Measurements from ENCODE around the gene INTS6. TPM values are rescaled to one million over a fixed set of nuclear protein-coding genes. Genes with fewer than 3 reads are reported as not detected.
A peak's percentile ranks its signal among the peaks of the same experiment; 100 is the strongest.

The INTS6 gene
- total RNA-seq, 8 experiments from 2014 or later = 25.1 to 76.7 (median 34.2) TPM

DNA sequence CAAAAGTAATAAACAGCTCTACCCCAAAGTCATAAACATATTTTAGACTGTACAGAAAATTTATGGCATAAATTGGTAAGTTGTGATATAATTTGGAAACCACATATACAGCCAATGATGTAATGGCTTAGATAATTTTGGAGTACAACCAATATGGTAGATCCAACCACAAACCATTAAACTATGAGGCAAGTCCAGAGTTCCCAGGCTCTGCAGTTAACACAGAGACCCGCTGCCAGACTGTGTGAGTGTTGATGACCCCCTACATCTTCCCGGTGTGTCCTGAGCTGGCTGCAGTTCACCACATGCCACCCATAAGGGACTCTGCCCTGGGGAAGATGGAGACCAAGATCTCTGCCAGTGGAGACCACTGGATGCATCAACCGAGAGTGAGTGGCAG, 123.2 kb downstream of the INTS6 start:
- 34 to 100% (median 65%) methylated on average over 1 to 2 of the region's 3 CpGs; no CpG with 5 or more reads in 6 of the 10 experiments for WGBS, 10 experiments
- ATAC-seq (replicated peaks in 6 of 8) = no peak
- Histone ChIP-seq H3K4me3 (no peak overlapping the region), H3K4me1 (replicated peaks in 1 of 2) (no peaks in the 10 kb centered on the region), H3K27ac (no peak overlapping the region)
- in situ Hi-C loops (cut with MboI; ENCODE audit: low pct_unique_long_range_greater_than_20kb in 2 of 9, low sequenced_read_pairs in 9 of 9, unreplicated experiment in 9 of 9) = no loop called here

DNA sequence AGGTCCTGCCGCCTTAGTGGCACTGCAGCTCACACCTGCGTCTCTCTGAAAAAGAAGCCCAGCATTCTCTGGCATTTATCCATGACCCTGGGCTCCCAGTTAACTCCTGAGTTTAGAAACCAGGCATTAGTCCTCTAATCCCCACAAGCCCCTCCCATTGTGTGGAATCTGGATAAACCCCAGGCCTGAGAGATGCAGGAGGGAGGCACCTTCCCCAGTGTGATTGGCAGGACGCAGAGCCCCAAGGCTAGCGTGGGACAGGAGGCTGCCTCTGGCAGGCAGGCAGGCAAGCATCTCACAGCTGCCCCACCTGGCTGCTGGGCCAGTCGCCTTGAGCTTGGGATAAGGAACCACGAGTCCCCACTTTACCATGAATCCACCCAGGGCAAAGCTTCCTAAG, 124.3 kb downstream of the INTS6 start:
- ATAC-seq (replicated peaks in 6 of 8) = peak in 1 of 8 experiments; percentile 31
- in situ Hi-C loops (cut with MboI; ENCODE audit: low pct_unique_long_range_greater_than_20kb in 2 of 9, low sequenced_read_pairs in 9 of 9, unreplicated experiment in 9 of 9) = no loop called here
- H3K4me3 ChIP-seq = no peak overlapping the region
- no peaks in the 10 kb centered on the region for H3K4me1 ChIP-seq (replicated peaks in 1 of 2)
- no peak overlapping the region for H3K27ac ChIP-seq
- 56 to 94% (median 69%) methylated on average over 3 to 5 of the region's 6 CpGs; no CpG with 5 or more reads in 5 of the 10 experiments for WGBS, 10 experiments

DNA sequence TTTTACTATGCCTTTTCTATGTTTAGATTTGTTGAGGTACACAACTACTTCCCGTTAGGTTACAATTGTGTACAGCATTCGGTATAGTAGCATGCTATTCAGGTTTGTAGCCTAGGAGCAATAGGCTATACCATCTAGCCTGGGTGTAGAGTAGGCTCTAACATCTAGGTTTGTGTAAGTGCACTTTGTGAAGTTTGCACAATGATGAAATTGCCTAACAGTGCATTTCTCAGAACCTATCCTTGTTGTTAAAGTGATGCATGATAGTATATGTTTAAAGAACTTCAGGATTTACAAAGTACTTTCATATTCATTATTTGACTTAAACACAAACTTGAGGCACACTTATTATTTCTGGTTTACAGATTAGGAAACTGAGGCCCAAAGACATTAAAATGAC, 124.9 kb downstream of the INTS6 start:
- ATAC-seq (replicated peaks in 6 of 8) = no peak
- in situ Hi-C loops (cut with MboI; ENCODE audit: low pct_unique_long_range_greater_than_20kb in 2 of 9, low sequenced_read_pairs in 9 of 9, unreplicated experiment in 9 of 9) = no loop called here
- Histone ChIP-seq H3K27ac (no peak overlapping the region), H3K4me3 (no peak overlapping the region), H3K4me1 (replicated peaks in 1 of 2) (no peaks in the 10 kb centered on the region)
- WGBS, 10 experiments = 76 to 100% (median 92%) methylated on average over 1 to 2 of the region's 2 CpGs; no CpG with 5 or more reads in 4 of the 10 experiments

DNA sequence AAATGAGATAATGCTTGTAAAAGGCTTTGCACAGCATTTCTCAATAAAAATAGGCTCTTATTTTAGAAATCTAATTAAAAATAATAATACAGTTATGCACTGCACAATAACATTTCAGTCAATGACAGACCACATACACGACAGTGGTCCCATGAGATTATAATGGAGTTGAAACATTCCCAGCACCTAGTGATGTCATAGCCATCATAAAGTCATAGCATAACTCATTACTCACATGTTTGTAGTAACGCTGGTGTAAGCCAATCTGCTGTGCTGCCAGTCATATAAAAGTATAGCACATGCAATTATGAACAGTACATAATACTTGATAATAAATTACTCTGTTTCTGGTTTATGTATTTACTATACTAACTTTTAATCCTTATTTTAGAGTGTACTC, 126.1 kb downstream of the INTS6 start:
- Histone ChIP-seq H3K4me1 (replicated peaks in 1 of 2) (no peaks in the 10 kb centered on the region), H3K4me3 (no peak overlapping the region), H3K27ac (no peak overlapping the region)
- in situ Hi-C loops (cut with MboI; ENCODE audit: low pct_unique_long_range_greater_than_20kb in 2 of 9, low sequenced_read_pairs in 9 of 9, unreplicated experiment in 9 of 9) = no loop called here
- 34 to 100% (median 80%) methylated on average over 1 to 2 of the region's 2 CpGs; no CpG with 5 or more reads in 2 of the 10 experiments for WGBS, 10 experiments
- peak in 3 of 8 experiments; percentile 53 to 83 (median 82) for ATAC-seq (replicated peaks in 6 of 8)

DNA sequence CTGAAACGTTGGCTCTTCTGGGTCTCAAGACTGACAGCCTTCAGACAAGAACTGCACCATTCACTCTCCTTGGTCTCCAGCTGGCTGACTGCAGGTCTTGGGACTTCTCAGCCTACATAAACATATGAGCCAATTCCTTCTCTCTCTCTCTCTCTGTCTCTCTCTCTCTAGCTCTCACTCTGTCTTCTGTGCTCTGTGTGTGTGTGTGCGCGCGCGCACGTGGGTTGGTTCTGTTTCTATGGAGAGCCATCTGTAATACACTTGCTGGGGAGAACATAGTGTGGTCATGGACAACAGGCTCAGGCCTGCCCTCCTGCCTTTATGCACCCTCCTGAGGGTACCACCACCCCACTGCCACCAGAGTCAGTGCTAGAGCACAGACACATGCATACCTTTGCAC, 127.0 kb downstream of the INTS6 start:
- H3K27ac ChIP-seq = no peak overlapping the region
- ATAC-seq (replicated peaks in 6 of 8) = peak in 1 of 8 experiments; percentile 31
- WGBS, 10 experiments = 50 to 100% (median 84%) methylated on average over 1 to 6 of the region's 6 CpGs; no CpG with 5 or more reads in 5 of the 10 experiments
- H3K4me3 ChIP-seq = no peak overlapping the region
- in situ Hi-C loops (cut with MboI; ENCODE audit: low pct_unique_long_range_greater_than_20kb in 2 of 9, low sequenced_read_pairs in 9 of 9, unreplicated experiment in 9 of 9) = no loop called here
- no peaks in the 10 kb centered on the region for H3K4me1 ChIP-seq (replicated peaks in 1 of 2)

GRCh38 chr13:51324714-51325420, 128.0 kb downstream of the INTS6 start:
- Histone ChIP-seq H3K4me3 (no peak overlapping the region), H3K4me1 (replicated peaks in 1 of 2) (no peaks in the 10 kb centered on the region), H3K27ac (no peak overlapping the region)
- in situ Hi-C loops (cut with MboI; ENCODE audit: low pct_unique_long_range_greater_than_20kb in 2 of 9, low sequenced_read_pairs in 9 of 9, unreplicated experiment in 9 of 9) = no loop called here
- 70 to 100% (median 80%) methylated on average over 1 to 3 of the region's 14 CpGs; no CpG with 5 or more reads in 5 of the 10 experiments for WGBS, 10 experiments
- ATAC-seq (replicated peaks in 6 of 8) = peak in 6 of 8 experiments; percentile 6 to 56 (median 49)

DNA sequence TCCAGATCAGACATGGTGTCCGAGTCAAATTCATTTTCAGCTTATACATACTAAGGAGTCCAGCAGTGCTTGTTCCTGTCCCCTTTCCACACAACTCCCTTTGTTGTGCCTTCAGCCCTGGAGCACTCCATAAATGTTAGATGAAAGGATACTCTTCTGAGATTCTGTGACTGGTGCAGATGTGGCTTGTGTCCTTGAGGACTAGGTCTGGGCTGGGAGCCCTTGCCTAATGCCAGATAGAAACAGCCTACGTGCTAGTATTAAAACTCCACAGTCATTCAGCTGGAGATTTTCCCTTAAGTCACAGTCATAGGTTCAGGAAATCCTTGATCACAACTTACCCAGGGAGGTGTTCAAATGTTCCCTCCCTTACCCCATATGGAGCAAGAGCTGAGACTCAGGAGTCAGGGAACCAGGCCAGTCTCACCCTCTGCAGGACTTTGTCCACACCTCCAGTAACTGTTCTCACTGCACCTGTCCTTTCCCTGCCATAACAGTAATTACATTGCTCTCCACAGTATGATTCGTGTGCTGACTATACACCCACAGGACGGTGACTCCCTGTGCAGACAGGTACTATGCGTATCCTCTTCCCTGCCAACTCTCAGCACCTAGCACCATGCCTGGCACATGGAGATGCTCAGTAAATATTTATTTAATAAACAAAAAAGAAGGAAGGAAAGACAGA, 128.9 kb downstream of the INTS6 start:
- no peak for ATAC-seq (replicated peaks in 6 of 8)
- Histone ChIP-seq H3K4me1 (replicated peaks in 1 of 2) (no peaks in the 10 kb centered on the region), H3K4me3 (no peak overlapping the region), H3K27ac (no peak overlapping the region)
- WGBS, 10 experiments = 56 to 96% (median 82%) methylated on average over 1 to 5 of the region's 5 CpGs; no CpG with 5 or more reads in 3 of the 10 experiments
- in situ Hi-C loops (cut with MboI; ENCODE audit: low pct_unique_long_range_greater_than_20kb in 2 of 9, low sequenced_read_pairs in 9 of 9, unreplicated experiment in 9 of 9) = no loop called here

GRCh38 chr13:51322826-51323225, 130.0 kb downstream of the INTS6 start:
- Histone ChIP-seq H3K4me1 (replicated peaks in 1 of 2) (no peaks in the 10 kb centered on the region), H3K4me3 (no peak overlapping the region), H3K27ac (no peak overlapping the region)
- WGBS, 10 experiments = 0 to 83% (median 80%) methylated on average over 1 to 2 of the region's 3 CpGs; no CpG with 5 or more reads in 6 of the 10 experiments
- no peak for ATAC-seq (replicated peaks in 6 of 8)
- in situ Hi-C loops (cut with MboI; ENCODE audit: low pct_unique_long_range_greater_than_20kb in 2 of 9, low sequenced_read_pairs in 9 of 9, unreplicated experiment in 9 of 9) = no loop called here

DNA sequence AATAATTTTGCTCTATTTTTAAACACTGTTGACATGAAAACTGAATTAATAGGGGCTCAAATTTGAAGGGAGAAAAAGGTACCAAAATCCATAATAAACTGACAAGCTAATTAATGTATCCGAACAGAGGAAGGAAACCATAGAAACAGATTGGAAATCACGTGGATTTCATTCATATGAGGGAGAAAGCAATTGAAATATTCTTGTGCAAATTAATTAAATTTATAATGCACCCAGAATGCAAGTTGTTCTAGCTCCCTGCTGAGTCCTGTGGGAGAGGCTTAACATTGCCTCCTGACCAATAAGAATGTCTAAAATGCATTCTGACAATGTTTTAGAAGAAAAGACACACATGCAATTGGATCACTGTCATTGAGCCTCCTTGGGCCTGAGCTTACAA, 131.0 kb downstream of the INTS6 start:
- 25 to 100% (median 71%) methylated on average over 1 to 2 of the region's 2 CpGs; no CpG with 5 or more reads in 1 of the 10 experiments for WGBS, 10 experiments
- H3K4me1 ChIP-seq (replicated peaks in 1 of 2) = no peaks in the 10 kb centered on the region
- in situ Hi-C loops (cut with MboI; ENCODE audit: low pct_unique_long_range_greater_than_20kb in 2 of 9, low sequenced_read_pairs in 9 of 9, unreplicated experiment in 9 of 9) = no loop called here
- no peak for ATAC-seq (replicated peaks in 6 of 8)
- H3K27ac ChIP-seq = no peak overlapping the region
- no peak overlapping the region for H3K4me3 ChIP-seq

DNA sequence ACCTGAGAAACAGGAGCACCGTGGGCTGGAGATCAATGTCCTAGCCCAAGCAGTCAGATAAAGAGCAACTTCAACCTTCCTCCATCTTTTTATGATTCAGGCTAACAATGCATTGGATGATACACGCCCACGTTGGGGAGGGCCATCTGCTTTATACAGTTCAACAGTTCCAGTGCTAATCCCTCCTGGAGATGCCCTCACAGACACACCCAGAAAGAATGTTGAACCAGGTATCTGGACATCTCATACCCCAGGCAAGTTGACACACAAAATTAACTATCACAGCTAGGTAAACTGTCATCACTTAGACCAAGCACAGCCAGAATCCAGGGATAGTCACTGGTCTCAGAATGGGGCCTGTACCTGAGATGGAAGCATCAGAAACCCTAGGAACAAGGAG, 134.0 kb downstream of the INTS6 start:
- Histone ChIP-seq H3K4me1 (replicated peaks in 1 of 2) (peaks cover 2 to 14% of the 10 kb centered on the region in 2 donors), H3K27ac (no peak overlapping the region), H3K4me3 (no peak overlapping the region)
- no peak for ATAC-seq (replicated peaks in 6 of 8)
- WGBS, 10 experiments = 51 to 100% (median 74%) methylated on average over 1 to 3 of the region's 3 CpGs; no CpG with 5 or more reads in 4 of the 10 experiments
- in situ Hi-C loops (cut with MboI; ENCODE audit: low pct_unique_long_range_greater_than_20kb in 2 of 9, low sequenced_read_pairs in 9 of 9, unreplicated experiment in 9 of 9) = no loop called here

- in situ Hi-C loops (cut with MboI; ENCODE audit: low pct_unique_long_range_greater_than_20kb in 2 of 9, low sequenced_read_pairs in 9 of 9, unreplicated experiment in 9 of 9) = no loop called here
- Histone ChIP-seq H3K4me3 (no peak overlapping the region), H3K4me1 (replicated peaks in 1 of 2) (peaks cover 2 to 14% of the 10 kb centered on the region in 2 donors), H3K27ac (no peak overlapping the region)
- no peak for ATAC-seq (replicated peaks in 6 of 8)
- 60 to 100% (median 83%) methylated on average over 1 to 2 of the region's 2 CpGs; no CpG with 5 or more reads in 5 of the 10 experiments for WGBS, 10 experiments
Measured at GRCh38 chr13:51318015-51318414, 134.8 kb downstream of the INTS6 start.

GRCh38 chr13:51317262-51317661, 135.6 kb downstream of the INTS6 start:
- 0 to 67% (median 13%) methylated on average over 1 of the region's 1 CpG; no CpG with 5 or more reads in 6 of the 10 experiments for WGBS, 10 experiments

DNA sequence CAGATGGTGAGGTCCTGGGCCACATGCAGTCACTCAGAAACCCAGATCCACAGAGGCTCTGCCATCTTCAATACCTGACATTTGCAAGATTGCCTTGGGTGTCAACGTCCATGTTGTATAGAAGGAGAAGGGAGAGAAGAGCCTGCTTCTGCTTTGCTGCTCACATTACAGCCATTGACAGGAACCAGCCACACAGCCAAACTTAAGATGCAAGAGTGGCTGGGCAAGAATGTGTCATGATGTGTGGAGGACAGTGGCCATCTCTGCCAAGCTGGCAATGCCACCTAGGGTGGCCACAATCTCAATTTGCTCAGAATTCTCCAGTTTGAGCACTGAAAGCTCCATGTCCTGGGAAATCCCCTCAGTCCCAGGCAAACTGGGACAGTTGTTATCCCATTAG, 139.2 kb downstream of the INTS6 start:
- in situ Hi-C loops (cut with MboI; ENCODE audit: low pct_unique_long_range_greater_than_20kb in 2 of 9, low sequenced_read_pairs in 9 of 9, unreplicated experiment in 9 of 9) = no loop called here
- WGBS, 10 experiments = 0 to 100% (median 56%) methylated on average over 1 of the region's 1 CpG; no CpG with 5 or more reads in 7 of the 10 experiments
- no peak overlapping the region for H3K27ac ChIP-seq
- no peak overlapping the region for H3K4me3 ChIP-seq
- no peak for ATAC-seq (replicated peaks in 6 of 8)
- peaks cover 2 to 14% of the 10 kb centered on the region in 2 donors for H3K4me1 ChIP-seq (replicated peaks in 1 of 2)

More at GRCh38 chr13:51317262-51317661, 135.6 kb downstream of the INTS6 start:
- in situ Hi-C loops (cut with MboI; ENCODE audit: low pct_unique_long_range_greater_than_20kb in 2 of 9, low sequenced_read_pairs in 9 of 9, unreplicated experiment in 9 of 9) = no loop called here
- Histone ChIP-seq H3K27ac (no peak overlapping the region), H3K4me3 (no peak overlapping the region), H3K4me1 (replicated peaks in 1 of 2) (peaks cover 2 to 14% of the 10 kb centered on the region in 2 donors)
- no peak for ATAC-seq (replicated peaks in 6 of 8)

All from motor neuron (in vitro differentiated cells).